Measurements from ENCODE around the gene SAMD7. TPM values are rescaled to one million over a fixed set of nuclear protein-coding genes. Genes with fewer than 3 reads are reported as not detected.
A peak's percentile ranks its signal among the peaks of the same experiment; 100 is the strongest.

SAMD7 gene
- total and polyA plus RNA-seq, 2 donors: not detected

- no peaks in the 10 kb centered on the region for H3K4me1 ChIP-seq (ENCODE audit: control insufficient read depth in 2 of 2, insufficient read depth in 2 of 2, low read length in 2 of 2)
- WGBS: 97% methylated on average over 1 of the region's 1 CpG
Measured at GRCh38 chr3:169901453-169901852, 9.9 kb upstream of the SAMD7 start.

GRCh38 chr3:169905404-169905803 is 6.0 kb upstream of the SAMD7 start:
- 76% methylated on average over 6 of the region's 6 CpGs for WGBS
- Histone ChIP-seq H3K9me3 (ENCODE audit: control insufficient read depth in 2 of 2, insufficient read depth in 1 of 2, low read length in 1 of 2) (peaks cover 0 to 15% of the 10 kb centered on the region in 2 donors), H3K4me1 (ENCODE audit: control insufficient read depth in 2 of 2, insufficient read depth in 2 of 2, low read length in 2 of 2) (no peaks in the 10 kb centered on the region), H3K4me3 (ENCODE audit: low read length in 2 of 2) (no peak overlapping the region), H3K27me3 (ENCODE audit: control insufficient read depth in 2 of 2, insufficient read depth in 1 of 2, low read length in 1 of 2) (no peaks in the 10 kb centered on the region), H3K36me3 (ENCODE audit: control insufficient read depth in 2 of 2, insufficient read depth in 2 of 2, low read length in 1 of 2) (no peaks in the 10 kb centered on the region), H3K27ac (ENCODE audit: low read depth in 1 of 2, low read length in 1 of 2) (no peak overlapping the region)
- DNase-seq (ENCODE audit: low read depth in 6 of 9, low spot score in 9 of 9): no peak

More at GRCh38 chr3:169901453-169901852, 9.9 kb upstream of the SAMD7 start:
- peaks cover 0 to 15% of the 10 kb centered on the region in 2 donors for H3K9me3 ChIP-seq (ENCODE audit: control insufficient read depth in 2 of 2, insufficient read depth in 1 of 2, low read length in 1 of 2)
- H3K27ac ChIP-seq (ENCODE audit: low read depth in 1 of 2, low read length in 1 of 2): no peak overlapping the region
- no peak for DNase-seq (ENCODE audit: low read depth in 6 of 9, low spot score in 9 of 9)
- H3K27me3 ChIP-seq (ENCODE audit: control insufficient read depth in 2 of 2, insufficient read depth in 1 of 2, low read length in 1 of 2): no peaks in the 10 kb centered on the region
- no peak overlapping the region for H3K4me3 ChIP-seq (ENCODE audit: low read length in 2 of 2)
- no peaks in the 10 kb centered on the region for H3K36me3 ChIP-seq (ENCODE audit: control insufficient read depth in 2 of 2, insufficient read depth in 2 of 2, low read length in 1 of 2)

GRCh38 chr3:169907476-169907875 is 3.9 kb upstream of the SAMD7 start:
- no peak overlapping the region for H3K4me3 ChIP-seq (ENCODE audit: low read length in 2 of 2)
- no peak for DNase-seq (ENCODE audit: low read depth in 6 of 9, low spot score in 9 of 9)
- no peaks in the 10 kb centered on the region for H3K27me3 ChIP-seq (ENCODE audit: control insufficient read depth in 2 of 2, insufficient read depth in 1 of 2, low read length in 1 of 2)
- no peaks in the 10 kb centered on the region for H3K4me1 ChIP-seq (ENCODE audit: control insufficient read depth in 2 of 2, insufficient read depth in 2 of 2, low read length in 2 of 2)
- H3K9me3 ChIP-seq (ENCODE audit: control insufficient read depth in 2 of 2, insufficient read depth in 1 of 2, low read length in 1 of 2): peaks cover 0 to 11% of the 10 kb centered on the region in 2 donors
- H3K36me3 ChIP-seq (ENCODE audit: control insufficient read depth in 2 of 2, insufficient read depth in 2 of 2, low read length in 1 of 2): no peaks in the 10 kb centered on the region
- H3K27ac ChIP-seq (ENCODE audit: low read depth in 1 of 2, low read length in 1 of 2): no peak overlapping the region

- WGBS: 98% methylated on average over 4 of the region's 4 CpGs
- H3K27me3 ChIP-seq (ENCODE audit: control insufficient read depth in 2 of 2, insufficient read depth in 1 of 2, low read length in 1 of 2): no peaks in the 10 kb centered on the region
- no peak overlapping the region for H3K27ac ChIP-seq (ENCODE audit: low read depth in 1 of 2, low read length in 1 of 2)
- no peak overlapping the region for H3K4me3 ChIP-seq (ENCODE audit: low read length in 2 of 2)
- H3K36me3 ChIP-seq (ENCODE audit: control insufficient read depth in 2 of 2, insufficient read depth in 2 of 2, low read length in 1 of 2): no peaks in the 10 kb centered on the region
- peaks cover 0 to 6% of the 10 kb centered on the region in 2 donors for H3K9me3 ChIP-seq (ENCODE audit: control insufficient read depth in 2 of 2, insufficient read depth in 1 of 2, low read length in 1 of 2)
- DNase-seq (ENCODE audit: low read depth in 6 of 9, low spot score in 9 of 9): no peak
- no peaks in the 10 kb centered on the region for H3K4me1 ChIP-seq (ENCODE audit: control insufficient read depth in 2 of 2, insufficient read depth in 2 of 2, low read length in 2 of 2)
Measured at GRCh38 chr3:169907944-169908343, 3.4 kb upstream of the SAMD7 start.

GRCh38 chr3:169913323-169913722 is 2.0 kb downstream of the SAMD7 start:
- no peak overlapping the region for H3K4me3 ChIP-seq (ENCODE audit: low read length in 2 of 2)
- WGBS: 94% methylated on average over 3 of the region's 3 CpGs
- H3K9me3 ChIP-seq (ENCODE audit: control insufficient read depth in 2 of 2, insufficient read depth in 1 of 2, low read length in 1 of 2): no peaks in the 10 kb centered on the region
- no peak for DNase-seq (ENCODE audit: low read depth in 6 of 9, low spot score in 9 of 9)
- no peaks in the 10 kb centered on the region for H3K27me3 ChIP-seq (ENCODE audit: control insufficient read depth in 2 of 2, insufficient read depth in 1 of 2, low read length in 1 of 2)
- H3K36me3 ChIP-seq (ENCODE audit: control insufficient read depth in 2 of 2, insufficient read depth in 2 of 2, low read length in 1 of 2): no peaks in the 10 kb centered on the region
- no peak overlapping the region for H3K27ac ChIP-seq (ENCODE audit: low read depth in 1 of 2, low read length in 1 of 2)
- no peaks in the 10 kb centered on the region for H3K4me1 ChIP-seq (ENCODE audit: control insufficient read depth in 2 of 2, insufficient read depth in 2 of 2, low read length in 2 of 2)

GRCh38 chr3:169914321-169914720 is 2.9 kb downstream of the SAMD7 start:
- Histone ChIP-seq H3K36me3 (ENCODE audit: control insufficient read depth in 2 of 2, insufficient read depth in 2 of 2, low read length in 1 of 2) (no peaks in the 10 kb centered on the region), H3K4me3 (ENCODE audit: low read length in 2 of 2) (no peak overlapping the region), H3K27me3 (ENCODE audit: control insufficient read depth in 2 of 2, insufficient read depth in 1 of 2, low read length in 1 of 2) (no peaks in the 10 kb centered on the region), H3K9me3 (ENCODE audit: control insufficient read depth in 2 of 2, insufficient read depth in 1 of 2, low read length in 1 of 2) (no peaks in the 10 kb centered on the region), H3K4me1 (ENCODE audit: control insufficient read depth in 2 of 2, insufficient read depth in 2 of 2, low read length in 2 of 2) (no peaks in the 10 kb centered on the region), H3K27ac (ENCODE audit: low read depth in 1 of 2, low read length in 1 of 2) (no peak overlapping the region)
- 94% methylated on average over 2 of the region's 2 CpGs for WGBS
- no peak for DNase-seq (ENCODE audit: low read depth in 6 of 9, low spot score in 9 of 9)

GRCh38 chr3:169923189-169923588 is 11.8 kb downstream of the SAMD7 start:
- Histone ChIP-seq H3K4me1 (ENCODE audit: control insufficient read depth in 2 of 2, insufficient read depth in 2 of 2, low read length in 2 of 2) (no peaks in the 10 kb centered on the region), H3K27me3 (ENCODE audit: control insufficient read depth in 2 of 2, insufficient read depth in 1 of 2, low read length in 1 of 2) (no peaks in the 10 kb centered on the region), H3K27ac (ENCODE audit: low read depth in 1 of 2, low read length in 1 of 2) (no peak overlapping the region), H3K36me3 (ENCODE audit: control insufficient read depth in 2 of 2, insufficient read depth in 2 of 2, low read length in 1 of 2) (no peaks in the 10 kb centered on the region), H3K9me3 (ENCODE audit: control insufficient read depth in 2 of 2, insufficient read depth in 1 of 2, low read length in 1 of 2) (no peaks in the 10 kb centered on the region), H3K4me3 (ENCODE audit: low read length in 2 of 2) (no peak overlapping the region)
- WGBS: 71% methylated on average over 8 of the region's 8 CpGs
- no peak for DNase-seq (ENCODE audit: low read depth in 6 of 9, low spot score in 9 of 9)

- Histone ChIP-seq H3K9me3 (ENCODE audit: control insufficient read depth in 2 of 2, insufficient read depth in 1 of 2, low read length in 1 of 2) (no peaks in the 10 kb centered on the region), H3K4me1 (ENCODE audit: control insufficient read depth in 2 of 2, insufficient read depth in 2 of 2, low read length in 2 of 2) (no peaks in the 10 kb centered on the region), H3K36me3 (ENCODE audit: control insufficient read depth in 2 of 2, insufficient read depth in 2 of 2, low read length in 1 of 2) (no peaks in the 10 kb centered on the region), H3K27ac (ENCODE audit: low read depth in 1 of 2, low read length in 1 of 2) (no peak overlapping the region), H3K27me3 (ENCODE audit: control insufficient read depth in 2 of 2, insufficient read depth in 1 of 2, low read length in 1 of 2) (no peaks in the 10 kb centered on the region), H3K4me3 (ENCODE audit: low read length in 2 of 2) (no peak overlapping the region)
- DNase-seq (ENCODE audit: low read depth in 6 of 9, low spot score in 9 of 9): no peak
- 97% methylated on average over 1 of the region's 1 CpG for WGBS
Measured at GRCh38 chr3:169923831-169924230, 12.5 kb downstream of the SAMD7 start.

GRCh38 chr3:169929830-169930519 is 18.6 kb downstream of the SAMD7 start:
- DNase-seq (ENCODE audit: low read depth in 6 of 9, low spot score in 9 of 9): peak in 2 of 9 donors; percentile 32 to 56
- H3K27me3 ChIP-seq (ENCODE audit: control insufficient read depth in 2 of 2, insufficient read depth in 1 of 2, low read length in 1 of 2): no peaks in the 10 kb centered on the region
- no peaks in the 10 kb centered on the region for H3K9me3 ChIP-seq (ENCODE audit: control insufficient read depth in 2 of 2, insufficient read depth in 1 of 2, low read length in 1 of 2)
- H3K27ac ChIP-seq (ENCODE audit: low read depth in 1 of 2, low read length in 1 of 2): no peak overlapping the region
- no peaks in the 10 kb centered on the region for H3K4me1 ChIP-seq (ENCODE audit: control insufficient read depth in 2 of 2, insufficient read depth in 2 of 2, low read length in 2 of 2)
- no peak overlapping the region for H3K4me3 ChIP-seq (ENCODE audit: low read length in 2 of 2)
- WGBS: 46% methylated on average over 3 of the region's 3 CpGs
- no peaks in the 10 kb centered on the region for H3K36me3 ChIP-seq (ENCODE audit: control insufficient read depth in 2 of 2, insufficient read depth in 2 of 2, low read length in 1 of 2)

All from thymus (tissue), 11 donors.